Astrocyte of the spinal cord (primary cell): ENCODE measurements around the gene HABP4.

ENCODE experiments used
- DNase-seq: peaks from one replicate; pipeline ENCODE4 v3.0.0; 2011; ENCODE audit warnings: low read depth, low spot score
- H3K4me3 ChIP-seq: 2 replicates; pipeline ENCODE4 v1.5.1; 2011; ENCODE audit warnings: low read depth, mild to moderate bottlenecking, low read length, moderate library complexity
- in situ Hi-C: cut with HindIII; loops from 2 replicates; pipeline ENCODE4 v1.10.0; 2017; ENCODE audit warnings: low sequenced_read_pairs
- TF ChIP-seq, protein P1 (sequence below): IDR thresholded peaks from 2 replicates; pipeline ENCODE4 v1.5.1; 2012; ENCODE audit warnings: low read depth, mild to moderate bottlenecking, low read length, inconsistent platforms

Gene HABP4

DNA sequence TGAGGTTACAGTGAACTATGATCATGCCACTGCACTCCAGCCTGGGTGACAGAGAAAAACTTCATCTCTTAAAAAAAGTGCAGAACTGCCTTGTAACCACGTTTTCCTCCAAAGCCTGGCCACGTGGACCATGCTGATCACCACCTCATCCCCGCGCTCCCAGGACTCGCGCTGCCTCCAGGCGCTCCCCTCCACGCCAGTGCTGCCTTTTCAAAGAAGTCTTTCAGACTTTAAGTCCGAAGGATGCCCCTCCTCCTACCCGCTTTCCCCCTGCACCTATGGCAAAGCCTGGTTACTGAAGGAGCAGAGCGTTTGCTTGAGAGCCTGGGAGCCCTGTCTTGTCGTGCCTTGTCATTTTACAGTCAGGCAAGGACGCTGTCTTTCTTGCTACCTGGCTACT lies 43.8 kb downstream of the HABP4 start:
- in situ Hi-C loops: no loop called here
- no peak for DNase-seq
- no peak overlapping the region for H3K4me3 ChIP-seq
- TF ChIP-seq, protein P1, sequence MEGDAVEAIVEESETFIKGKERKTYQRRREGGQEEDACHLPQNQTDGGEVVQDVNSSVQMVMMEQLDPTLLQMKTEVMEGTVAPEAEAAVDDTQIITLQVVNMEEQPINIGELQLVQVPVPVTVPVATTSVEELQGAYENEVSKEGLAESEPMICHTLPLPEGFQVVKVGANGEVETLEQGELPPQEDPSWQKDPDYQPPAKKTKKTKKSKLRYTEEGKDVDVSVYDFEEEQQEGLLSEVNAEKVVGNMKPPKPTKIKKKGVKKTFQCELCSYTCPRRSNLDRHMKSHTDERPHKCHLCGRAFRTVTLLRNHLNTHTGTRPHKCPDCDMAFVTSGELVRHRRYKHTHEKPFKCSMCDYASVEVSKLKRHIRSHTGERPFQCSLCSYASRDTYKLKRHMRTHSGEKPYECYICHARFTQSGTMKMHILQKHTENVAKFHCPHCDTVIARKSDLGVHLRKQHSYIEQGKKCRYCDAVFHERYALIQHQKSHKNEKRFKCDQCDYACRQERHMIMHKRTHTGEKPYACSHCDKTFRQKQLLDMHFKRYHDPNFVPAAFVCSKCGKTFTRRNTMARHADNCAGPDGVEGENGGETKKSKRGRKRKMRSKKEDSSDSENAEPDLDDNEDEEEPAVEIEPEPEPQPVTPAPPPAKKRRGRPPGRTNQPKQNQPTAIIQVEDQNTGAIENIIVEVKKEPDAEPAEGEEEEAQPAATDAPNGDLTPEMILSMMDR: no peak

- no peak for DNase-seq
- in situ Hi-C loops: no loop called here
- TF ChIP-seq, protein P1: no peak
- no peak overlapping the region for H3K4me3 ChIP-seq
These were observed 44.3 kb downstream of the HABP4 start for GRCh38 chr9:96494215-96494800.

DNA sequence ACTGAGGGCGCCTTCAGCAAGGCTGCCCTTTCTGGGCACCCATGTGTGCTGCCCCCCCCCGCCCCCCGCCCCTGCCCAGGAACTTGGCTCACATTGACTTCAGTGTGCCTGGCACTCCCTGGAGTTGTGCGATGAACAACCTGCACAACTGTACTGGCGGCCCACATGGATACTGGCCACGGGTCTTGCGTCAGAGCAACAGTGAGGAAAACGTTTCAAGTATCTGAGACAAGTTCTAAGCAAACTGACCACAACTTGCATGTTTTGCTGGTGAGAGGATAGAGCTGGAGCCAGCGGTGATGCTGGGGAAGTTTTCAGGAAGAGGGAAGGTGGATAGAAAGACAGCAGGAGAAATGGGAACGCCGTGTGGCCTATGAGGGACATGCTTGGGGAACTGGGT lies 45.4 kb downstream of the HABP4 start:
- in situ Hi-C loops: no loop called here
- H3K4me3 ChIP-seq: no peak overlapping the region
- TF ChIP-seq, protein P1: no peak
- peak; percentile 80 for DNase-seq

GRCh38 chr9:96496368-96497116 lies 46.6 kb downstream of the HABP4 start:
- TF ChIP-seq, protein P1: no peak
- in situ Hi-C loops: no loop called here
- DNase-seq: no peak
- H3K4me3 ChIP-seq: no peak overlapping the region

DNA sequence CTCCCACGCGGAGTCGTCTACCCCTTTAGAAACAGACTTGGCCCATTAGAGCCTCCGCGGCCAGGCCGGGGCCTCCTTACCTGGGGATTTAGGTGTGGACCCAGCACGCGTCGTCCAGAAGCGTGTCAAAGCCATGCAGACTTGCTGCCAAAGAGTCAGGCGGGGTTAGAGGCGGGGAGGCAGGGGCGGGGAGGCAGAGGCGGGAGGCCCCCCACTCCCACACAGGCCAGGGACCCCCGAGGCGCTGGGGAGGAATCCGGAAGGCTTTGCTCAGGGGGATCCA lies 47.1 kb downstream of the HABP4 start:
- no peak overlapping the region for H3K4me3 ChIP-seq
- in situ Hi-C loops: no loop called here
- DNase-seq: no peak
- TF ChIP-seq, protein P1: no peak

DNA sequence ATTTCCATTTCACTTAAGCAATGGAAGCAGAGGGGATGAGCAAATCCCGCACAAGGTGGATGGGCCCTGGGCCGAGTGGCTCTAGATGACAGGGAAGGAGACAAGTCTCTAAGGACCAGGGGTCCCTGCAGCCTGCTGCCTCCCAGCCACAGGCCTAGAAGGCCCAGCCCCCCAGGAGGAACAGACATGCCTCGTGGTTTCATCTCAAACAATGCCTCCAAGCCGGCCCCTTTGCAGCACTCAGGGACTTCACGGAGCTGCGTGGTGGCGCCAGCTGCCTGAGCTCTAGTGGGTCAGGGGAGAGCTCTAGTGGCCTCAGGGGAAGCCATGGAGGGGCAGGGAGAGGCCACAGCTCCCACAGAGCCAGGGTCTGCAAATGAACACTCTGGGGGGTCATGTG lies 48.8 kb downstream of the HABP4 start:
- in situ Hi-C loops: no loop called here
- TF ChIP-seq, protein P1: no peak
- no peak overlapping the region for H3K4me3 ChIP-seq
- DNase-seq: no peak

GRCh38 chr9:96499257-96499656 lies 49.3 kb downstream of the HABP4 start:
- in situ Hi-C loops: no loop called here
- DNase-seq: no peak
- H3K4me3 ChIP-seq: no peak overlapping the region
- TF ChIP-seq, protein P1: no peak
